Measurements from ENCODE around the gene MASP2.
"Not testable (repeated sequence)": the region's sequence is repeated elsewhere in the genome, so short reads cannot be mapped to it uniquely, and the experiment has no call there.

MASP2 gene

GRCh38 chr1:11046625-11047365, at the start of gene MASP2:
Gene MASP2 (minus strand): TSS chr1:11047239. CDS start chr1:11047207, 32 bp downstream.
- no peak for ATAC-seq

GRCh38 chr1:11083784-11084183, 36.7 kb upstream of the MASP2 start:
- not testable (repeated sequence) for ATAC-seq

GRCh38 chr1:11080931-11081330, 33.9 kb upstream of the MASP2 start:
- ATAC-seq = no peak

- no peak for ATAC-seq
These were observed 31.6 kb upstream of the MASP2 start for GRCh38 chr1:11078631-11079030.

- peak in 1 of 2 donors; percentile 58 for ATAC-seq
These were observed 26.4 kb upstream of the MASP2 start for GRCh38 chr1:11073398-11073797.

GRCh38 chr1:11072216-11072917, 25.3 kb upstream of the MASP2 start:
- no peak for ATAC-seq

GRCh38 chr1:11071463-11072215, 24.6 kb upstream of the MASP2 start:
- ATAC-seq = no peak

- no peak for ATAC-seq
These were observed 23.8 kb upstream of the MASP2 start for GRCh38 chr1:11070876-11071275.

- ATAC-seq = no peak
These were observed 21.8 kb upstream of the MASP2 start for GRCh38 chr1:11068600-11069473.

GRCh38 chr1:11067716-11068599, 20.9 kb upstream of the MASP2 start:
- no peak for ATAC-seq

- no peak for ATAC-seq
These were observed 18.8 kb upstream of the MASP2 start for GRCh38 chr1:11065796-11066195.

GRCh38 chr1:11064942-11065341, 17.9 kb upstream of the MASP2 start:
- no peak for ATAC-seq

GRCh38 chr1:11063937-11064537, 17.0 kb upstream of the MASP2 start:
- ATAC-seq = not testable (repeated sequence)

GRCh38 chr1:11062965-11063401, 15.9 kb upstream of the MASP2 start:
- peak in 1 of 2 donors; percentile 10 for ATAC-seq

- no peak for ATAC-seq
These were observed 14.8 kb upstream of the MASP2 start for GRCh38 chr1:11061652-11062365.

- ATAC-seq = peak; percentile 93 to 96
These were observed 13.2 kb upstream of the MASP2 start, which contains the start of gene SRM for GRCh38 chr1:11059968-11060830. Gene SRM (minus strand): TSS chr1:11060018. CDS start chr1:11059943, 75 bp downstream.

GRCh38 chr1:11059155-11059967, 12.3 kb upstream of the MASP2 start:
- ATAC-seq = peak; percentile 1 to 8

- ATAC-seq = no peak
These were observed 11.6 kb upstream of the MASP2 start for GRCh38 chr1:11058595-11059154.

All from activated CD4-positive, CD25-positive, alpha-beta regulatory T cell treated with anti-CD3 and anti-CD28 coated beads, Interleukin-2, amount 50 U/mL, for 24 hours (primary cell).